Uterus (tissue), 4 donors: ENCODE results near the gene TNS2. TPM values are rescaled to one million over a fixed set of nuclear protein-coding genes. Genes with fewer than 3 reads are reported as not detected.

ENCODE experiments used
- DNase-seq, 2 donors: peaks; one replicate each; pipeline ENCODE4 v3.0.0-alpha.2; 2019 to 2020
- H3K27ac ChIP-seq, 2 donors: fragments of 200-600 bp; sonication (generic); 1 replicate in 1 of 2; 2 replicates in 1 of 2; pipeline ENCODE4 v1.5.1; 2016 to 2018
- H3K27me3 ChIP-seq, 2 donors: fragments of 200-600 bp; sonication (generic); one replicate each; pipeline ENCODE4 v1.5.1; 2018 to 2019; ENCODE audit warnings: control low read depth in 1 of 2
- H3K36me3 ChIP-seq, 2 donors: fragments of 200-600 bp; sonication (generic); one replicate each; pipeline ENCODE4 v1.5.1; 2019; ENCODE audit warnings: control low read depth in 1 of 2
- H3K4me1 ChIP-seq, 2 donors: fragments of 200-600 bp; sonication (generic); one replicate each; pipeline ENCODE4 v1.5.1; 2018 to 2019; ENCODE audit warnings: control low read depth in 1 of 2
- H3K4me3 ChIP-seq, 2 donors: fragments of 200-600 bp; sonication (generic); 1 replicate in 1 of 2; 2 replicates in 1 of 2; pipeline ENCODE4 v1.5.1; 2018 to 2019; ENCODE audit warnings: mild to moderate bottlenecking in 1 of 2
- H3K9me3 ChIP-seq, 2 donors: fragments of 200-600 bp; sonication (generic); one replicate each; pipeline ENCODE4 v1.5.1; 2019; ENCODE audit warnings: control low read depth in 1 of 2
- POLR2A ChIP-seq, 2 donors: fragments of 450-650 bp; IDR thresholded peaks; one replicate each; pipeline ENCODE4 v1.6.1; 2016; ENCODE audit warnings: antibody characterized with exemption in 2 of 2, mild to moderate bottlenecking in 1 of 2, moderate library complexity in 1 of 2
- intact Hi-C: fragments of 100-400 bp; cut with DNase I; formaldehyde crosslinking; loops from one replicate; pipeline ENCODE4 v1.15.1; 2023; ENCODE audit warnings: low total_unique reads
- total RNA-seq, 4 donors: library from RNA; depleted of rRNA in 3 of 4; stranded (reverse); fragments of >200 nt in 3 of 4; gene quantifications; one replicate each; pipeline versions ENCODE4 v1.1.0 to v1.2.4, GENCODE V29; 2014 to 2023
- TF ChIP-seq, protein P1 (sequence below), 4 experiments: fragments of 200-600 bp in 2 of 4; fragments of 450-650 bp in 2 of 4; sonication (generic) in 2 of 4; IDR thresholded peaks; one replicate each; pipeline ENCODE4 v1.5.1; 2016 to 2019; ENCODE audit warnings: antibody characterized with exemption in 4 of 4, mild to moderate bottlenecking in 2 of 4, moderate library complexity in 1 of 4
- donor health status: DM: yes; HTN: yes; CAD: no.

TNS2 gene
- total RNA-seq, 4 donors from 2014 or later = 64.0 to 394 (median 112) TPM

DNA sequence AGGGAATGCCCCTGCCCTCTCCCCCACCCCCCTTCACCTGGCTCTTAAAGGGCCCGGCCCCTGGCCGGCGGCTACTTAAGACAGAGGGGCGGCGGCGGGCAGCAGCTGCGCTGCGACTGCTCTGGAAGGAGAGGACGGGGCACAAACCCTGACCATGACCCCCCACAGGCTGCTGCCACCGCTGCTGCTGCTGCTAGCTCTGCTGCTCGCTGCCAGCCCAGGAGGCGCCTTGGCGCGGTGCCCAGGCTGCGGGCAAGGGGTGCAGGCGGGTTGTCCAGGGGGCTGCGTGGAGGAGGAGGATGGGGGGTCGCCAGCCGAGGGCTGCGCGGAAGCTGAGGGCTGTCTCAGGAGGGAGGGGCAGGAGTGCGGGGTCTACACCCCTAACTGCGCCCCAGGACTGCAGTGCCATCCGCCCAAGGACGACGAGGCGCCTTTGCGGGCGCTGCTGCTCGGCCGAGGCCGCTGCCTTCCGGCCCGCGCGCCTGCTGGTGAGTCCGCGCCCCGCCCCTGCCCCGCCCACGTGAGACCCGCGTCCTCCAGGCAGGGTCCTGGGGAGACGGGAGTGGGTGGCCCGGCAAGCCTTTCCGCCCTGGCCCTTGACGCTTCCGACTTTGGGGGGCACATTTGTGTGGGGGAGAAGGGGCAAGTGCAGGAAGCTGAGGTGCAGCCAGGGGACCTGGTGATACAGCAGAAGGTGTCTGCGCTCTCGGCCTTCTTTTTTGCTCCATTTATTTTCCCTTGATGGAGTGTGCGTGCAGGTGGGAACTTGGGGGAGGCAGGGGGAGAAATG lies 47.9 kb downstream of the TNS2 start, which contains the start of gene IGFBP6:
TSS of gene IGFBP6 (plus strand) at position 104 of the 790 bp plus-strand sequence. CDS start at position 155, 51 bp downstream.
- peak; percentile 66 to 77 for DNase-seq
- peak within 1 kb of the TSS; percentile 94 to 95 for H3K27ac ChIP-seq
- H3K36me3 ChIP-seq = no peaks in the 10 kb centered on the region
- no peaks in the 10 kb centered on the region for H3K27me3 ChIP-seq
- TF ChIP-seq, protein P1, sequence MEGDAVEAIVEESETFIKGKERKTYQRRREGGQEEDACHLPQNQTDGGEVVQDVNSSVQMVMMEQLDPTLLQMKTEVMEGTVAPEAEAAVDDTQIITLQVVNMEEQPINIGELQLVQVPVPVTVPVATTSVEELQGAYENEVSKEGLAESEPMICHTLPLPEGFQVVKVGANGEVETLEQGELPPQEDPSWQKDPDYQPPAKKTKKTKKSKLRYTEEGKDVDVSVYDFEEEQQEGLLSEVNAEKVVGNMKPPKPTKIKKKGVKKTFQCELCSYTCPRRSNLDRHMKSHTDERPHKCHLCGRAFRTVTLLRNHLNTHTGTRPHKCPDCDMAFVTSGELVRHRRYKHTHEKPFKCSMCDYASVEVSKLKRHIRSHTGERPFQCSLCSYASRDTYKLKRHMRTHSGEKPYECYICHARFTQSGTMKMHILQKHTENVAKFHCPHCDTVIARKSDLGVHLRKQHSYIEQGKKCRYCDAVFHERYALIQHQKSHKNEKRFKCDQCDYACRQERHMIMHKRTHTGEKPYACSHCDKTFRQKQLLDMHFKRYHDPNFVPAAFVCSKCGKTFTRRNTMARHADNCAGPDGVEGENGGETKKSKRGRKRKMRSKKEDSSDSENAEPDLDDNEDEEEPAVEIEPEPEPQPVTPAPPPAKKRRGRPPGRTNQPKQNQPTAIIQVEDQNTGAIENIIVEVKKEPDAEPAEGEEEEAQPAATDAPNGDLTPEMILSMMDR (IDR thresholded peaks at IDR 0.05) = peak in 3 of 4 experiments; percentile 23 to 48 (median 25)
- TF ChIP-seq POLR2A (IDR thresholded peaks at IDR 0.05) = peak in 1 of 2 donors; percentile 61
- H3K9me3 ChIP-seq = no peaks in the 10 kb centered on the region
- H3K4me3 ChIP-seq = peak within 1 kb of the TSS; percentile 60 to 80
- intact Hi-C loops = loop anchor here (2.0 kb wide), 1 partner anchor 31 kb away; no protein-coding TSS in a partner anchor
- H3K4me1 ChIP-seq = peaks cover 0 to 11% of the 10 kb centered on the region in 2 donors

DNA sequence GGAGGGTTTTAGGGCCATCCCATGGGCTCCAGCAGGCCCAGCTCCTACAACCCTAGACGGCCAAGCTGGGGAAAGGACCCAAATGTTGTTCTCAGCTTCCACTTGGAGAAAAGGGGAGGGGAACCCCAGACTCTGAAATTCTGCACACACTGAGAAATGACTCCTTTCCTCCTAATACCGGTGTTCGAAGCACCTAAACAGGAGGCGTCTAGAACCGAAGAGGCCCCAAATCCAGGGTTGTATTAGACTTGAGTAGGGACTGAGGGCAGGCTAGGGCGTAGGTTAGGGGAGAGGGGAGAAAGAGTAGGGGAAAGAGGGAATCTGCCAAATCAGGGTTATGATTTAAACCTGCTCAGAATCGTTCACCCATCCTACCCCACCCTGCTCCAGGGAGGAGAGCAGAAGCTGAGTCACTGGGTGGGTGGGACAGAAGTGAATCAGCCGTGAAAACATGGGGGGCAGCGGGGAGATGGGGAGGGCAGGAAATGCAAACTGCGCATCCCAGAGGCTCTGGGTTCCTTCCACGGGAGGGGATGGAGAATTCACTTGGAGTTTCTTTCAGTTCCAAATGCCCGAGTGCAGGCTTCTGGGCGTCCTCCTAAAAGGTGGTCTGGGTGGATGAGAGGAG lies 48.6 kb downstream of the TNS2 start:
- no peaks in the 10 kb centered on the region for H3K36me3 ChIP-seq
- peak in 1 of 2 donors; percentile 8 for TF ChIP-seq POLR2A (IDR thresholded peaks at IDR 0.05)
- TF ChIP-seq, protein P1 (IDR thresholded peaks at IDR 0.05) = no peak
- intact Hi-C loops = loop anchor here (2.0 kb wide), 1 partner anchor 32 kb away; no protein-coding TSS in a partner anchor
- no peaks in the 10 kb centered on the region for H3K9me3 ChIP-seq
- peak overlapping the region; percentile 94 to 95 for H3K27ac ChIP-seq
- no peaks in the 10 kb centered on the region for H3K27me3 ChIP-seq
- peak overlapping the region; percentile 60 to 80 for H3K4me3 ChIP-seq
- peak; percentile 73 to 80 for DNase-seq
- peaks cover 0 to 11% of the 10 kb centered on the region in 2 donors for H3K4me1 ChIP-seq

DNA sequence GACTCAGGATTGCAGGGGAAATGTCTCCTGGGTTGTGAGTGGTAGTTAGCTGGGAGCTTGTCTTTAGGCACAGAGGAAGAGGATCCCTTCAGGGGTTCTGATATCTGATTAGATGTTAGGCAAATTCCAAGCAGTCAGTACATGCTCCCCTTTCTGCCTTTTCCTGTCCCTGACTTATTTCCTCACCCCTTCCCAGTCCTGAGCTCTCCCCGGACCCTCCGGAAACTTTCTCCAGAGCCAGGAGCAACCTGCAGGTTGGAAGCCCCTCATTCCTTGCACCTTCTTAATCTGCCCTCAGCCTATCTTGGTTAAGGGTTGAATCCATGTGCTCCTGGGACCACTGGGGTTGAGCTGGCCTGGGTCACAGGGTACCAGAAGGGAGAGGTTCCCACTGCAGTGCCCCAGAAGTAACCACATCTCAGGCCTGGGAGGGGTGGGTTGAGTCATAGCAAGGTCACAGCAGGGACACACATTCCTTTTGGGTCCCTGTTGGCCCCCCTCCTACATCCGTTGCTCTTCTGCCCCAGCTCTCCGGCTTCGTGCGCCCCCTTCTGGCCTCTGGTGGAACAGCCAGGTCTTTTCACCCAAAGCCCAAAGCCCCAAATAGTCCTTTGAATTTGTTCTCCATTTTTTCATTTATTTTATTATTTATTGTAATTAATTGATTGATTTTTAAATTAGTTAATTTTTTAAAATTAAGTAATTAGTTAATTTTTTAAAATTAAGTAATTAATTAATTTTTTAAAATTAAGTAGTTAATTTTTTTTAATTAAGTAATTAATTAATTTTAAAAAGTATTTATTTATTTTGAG lies 49.4 kb downstream of the TNS2 start:
- Histone ChIP-seq H3K36me3 (no peaks in the 10 kb centered on the region), H3K4me1 (peaks cover 0 to 11% of the 10 kb centered on the region in 2 donors), H3K4me3 (peak overlapping the region; percentile 60 to 80), H3K9me3 (no peaks in the 10 kb centered on the region), H3K27me3 (no peaks in the 10 kb centered on the region), H3K27ac (peak overlapping the region; percentile 94 to 95)
- DNase-seq = peak; percentile 95 to 96
- intact Hi-C loops = loop anchor here (2.0 kb wide), 1 partner anchor 32 kb away; no protein-coding TSS in a partner anchor
- peak in 1 of 2 donors; percentile 24 for TF ChIP-seq POLR2A (IDR thresholded peaks at IDR 0.05)
- TF ChIP-seq, protein P1 (IDR thresholded peaks at IDR 0.05) = peak; percentile 94 to 100 (median 96)

DNA sequence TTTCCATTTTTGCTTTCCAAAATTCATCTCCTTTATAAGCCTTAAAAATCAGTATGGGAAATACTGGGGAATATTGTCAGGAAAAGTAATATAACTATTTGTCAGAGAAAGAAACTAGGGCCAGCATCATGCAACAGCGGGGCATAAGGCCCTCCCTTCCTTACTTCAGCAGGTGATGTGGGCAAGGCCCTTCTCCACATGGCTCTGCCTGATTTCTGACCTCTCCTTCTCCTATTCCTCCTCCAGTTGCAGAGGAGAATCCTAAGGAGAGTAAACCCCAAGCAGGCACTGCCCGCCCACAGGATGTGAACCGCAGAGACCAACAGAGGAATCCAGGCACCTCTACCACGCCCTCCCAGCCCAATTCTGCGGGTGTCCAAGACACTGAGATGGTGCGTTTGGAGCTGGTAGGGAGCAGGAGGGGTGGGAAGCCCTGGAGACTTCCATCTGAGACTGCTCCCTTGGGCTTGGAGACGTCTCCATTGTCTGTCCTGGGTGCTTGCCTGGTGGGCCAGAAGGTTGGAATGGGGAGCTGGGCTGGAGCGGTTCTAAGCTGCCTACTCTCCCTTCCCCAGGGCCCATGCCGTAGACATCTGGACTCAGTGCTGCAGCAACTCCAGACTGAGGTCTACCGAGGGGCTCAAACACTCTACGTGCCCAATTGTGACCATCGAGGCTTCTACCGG lies 50.7 kb downstream of the TNS2 start:
- DNase-seq = no peak
- no peak overlapping the region for H3K27ac ChIP-seq
- peaks cover 0 to 11% of the 10 kb centered on the region in 2 donors for H3K4me1 ChIP-seq
- no peaks in the 10 kb centered on the region for H3K36me3 ChIP-seq
- intact Hi-C loops = no loop called here
- no peaks in the 10 kb centered on the region for H3K27me3 ChIP-seq
- TF ChIP-seq, protein P1 (IDR thresholded peaks at IDR 0.05) = no peak
- no peak for TF ChIP-seq POLR2A (IDR thresholded peaks at IDR 0.05)
- H3K9me3 ChIP-seq = no peaks in the 10 kb centered on the region
- no peak overlapping the region for H3K4me3 ChIP-seq
